ENCODE results near the gene DDX21. TPM values are rescaled to one million over a fixed set of nuclear protein-coding genes. Genes with fewer than 3 reads are reported as not detected.

The DDX21 gene
- total and polyA plus RNA-seq, 2 of the 13 experiments (the other 11 are each of a cell fraction or from before 2014, with no cell fraction given) = 52.5 to 147 TPM

- TF ChIP-seq DMAP1 (CRISPR knock-in tag; IDR thresholded peaks at IDR 0.05) (peak; percentile 95), ELF3 (CRISPR knock-in tag; IDR thresholded peaks at IDR 0.05) (peak; percentile 76), FOXC1 (CRISPR knock-in tag; IDR thresholded peaks at IDR 0.05; ENCODE audit: borderline replicate concordance) (peak; percentile 65; the same call in 1 of the 2 replicates), FOXM1 (CRISPR knock-in tag; IDR thresholded peaks at IDR 0.05) (no peak), KDM6A (CRISPR knock-in tag; IDR thresholded peaks at IDR 0.05; ENCODE audit: low read depth) (no peak), NFKB2 (CRISPR knock-in tag; IDR thresholded peaks at IDR 0.05; ENCODE audit: borderline replicate concordance) (peak; percentile 73; the same call in 1 of the 2 replicates), ZNF768 (CRISPR knock-in tag; IDR thresholded peaks at IDR 0.05) (peak; percentile 62; the same call in 1 of the 2 replicates), ETV5 (CRISPR knock-in tag; IDR thresholded peaks at IDR 0.05; ENCODE audit: borderline replicate concordance) (0 out of 2 replicates have a peak, but pooled peaks have one; percentile 36), POLR2G (IDR thresholded peaks at IDR 0.05; ENCODE audit: low read depth, low read length) (peak; percentile 94), FOSL2 (CRISPR knock-in tag; IDR thresholded peaks at IDR 0.05) (peak; percentile 19; the same call in 1 of the 2 replicates), ZNF598 (CRISPR knock-in tag; IDR thresholded peaks at IDR 0.05; ENCODE audit: borderline replicate concordance) (0 out of 2 replicates have a peak, but pooled peaks have one; percentile 53)
- TF ChIP-seq, protein P1, sequence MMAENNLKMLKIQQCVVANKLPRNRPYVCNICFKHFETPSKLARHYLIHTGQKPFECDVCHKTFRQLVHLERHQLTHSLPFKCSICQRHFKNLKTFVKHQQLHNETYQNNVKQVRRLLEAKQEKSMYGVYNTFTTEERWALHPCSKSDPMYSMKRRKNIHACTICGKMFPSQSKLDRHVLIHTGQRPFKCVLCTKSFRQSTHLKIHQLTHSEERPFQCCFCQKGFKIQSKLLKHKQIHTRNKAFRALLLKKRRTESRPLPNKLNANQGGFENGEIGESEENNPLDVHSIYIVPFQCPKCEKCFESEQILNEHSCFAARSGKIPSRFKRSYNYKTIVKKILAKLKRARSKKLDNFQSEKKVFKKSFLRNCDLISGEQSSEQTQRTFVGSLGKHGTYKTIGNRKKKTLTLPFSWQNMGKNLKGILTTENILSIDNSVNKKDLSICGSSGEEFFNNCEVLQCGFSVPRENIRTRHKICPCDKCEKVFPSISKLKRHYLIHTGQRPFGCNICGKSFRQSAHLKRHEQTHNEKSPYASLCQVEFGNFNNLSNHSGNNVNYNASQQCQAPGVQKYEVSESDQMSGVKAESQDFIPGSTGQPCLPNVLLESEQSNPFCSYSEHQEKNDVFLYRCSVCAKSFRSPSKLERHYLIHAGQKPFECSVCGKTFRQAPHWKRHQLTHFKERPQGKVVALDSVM (CRISPR knock-in tag; IDR thresholded peaks at IDR 0.05) = peak; percentile 92
- TF ChIP-seq, protein P2, sequence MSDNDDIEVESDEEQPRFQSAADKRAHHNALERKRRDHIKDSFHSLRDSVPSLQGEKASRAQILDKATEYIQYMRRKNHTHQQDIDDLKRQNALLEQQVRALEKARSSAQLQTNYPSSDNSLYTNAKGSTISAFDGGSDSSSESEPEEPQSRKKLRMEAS (IDR thresholded peaks at IDR 0.05) = peak; percentile 66; the same call in 1 of the 2 replicates
- TF ChIP-seq, protein P3, sequence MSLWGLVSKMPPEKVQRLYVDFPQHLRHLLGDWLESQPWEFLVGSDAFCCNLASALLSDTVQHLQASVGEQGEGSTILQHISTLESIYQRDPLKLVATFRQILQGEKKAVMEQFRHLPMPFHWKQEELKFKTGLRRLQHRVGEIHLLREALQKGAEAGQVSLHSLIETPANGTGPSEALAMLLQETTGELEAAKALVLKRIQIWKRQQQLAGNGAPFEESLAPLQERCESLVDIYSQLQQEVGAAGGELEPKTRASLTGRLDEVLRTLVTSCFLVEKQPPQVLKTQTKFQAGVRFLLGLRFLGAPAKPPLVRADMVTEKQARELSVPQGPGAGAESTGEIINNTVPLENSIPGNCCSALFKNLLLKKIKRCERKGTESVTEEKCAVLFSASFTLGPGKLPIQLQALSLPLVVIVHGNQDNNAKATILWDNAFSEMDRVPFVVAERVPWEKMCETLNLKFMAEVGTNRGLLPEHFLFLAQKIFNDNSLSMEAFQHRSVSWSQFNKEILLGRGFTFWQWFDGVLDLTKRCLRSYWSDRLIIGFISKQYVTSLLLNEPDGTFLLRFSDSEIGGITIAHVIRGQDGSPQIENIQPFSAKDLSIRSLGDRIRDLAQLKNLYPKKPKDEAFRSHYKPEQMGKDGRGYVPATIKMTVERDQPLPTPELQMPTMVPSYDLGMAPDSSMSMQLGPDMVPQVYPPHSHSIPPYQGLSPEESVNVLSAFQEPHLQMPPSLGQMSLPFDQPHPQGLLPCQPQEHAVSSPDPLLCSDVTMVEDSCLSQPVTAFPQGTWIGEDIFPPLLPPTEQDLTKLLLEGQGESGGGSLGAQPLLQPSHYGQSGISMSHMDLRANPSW (CRISPR knock-in tag; IDR thresholded peaks at IDR 0.05; ENCODE audit: borderline replicate concordance) = peak; percentile 75; the same call in 1 of the 2 replicates
- TF ChIP-seq, protein P4, sequence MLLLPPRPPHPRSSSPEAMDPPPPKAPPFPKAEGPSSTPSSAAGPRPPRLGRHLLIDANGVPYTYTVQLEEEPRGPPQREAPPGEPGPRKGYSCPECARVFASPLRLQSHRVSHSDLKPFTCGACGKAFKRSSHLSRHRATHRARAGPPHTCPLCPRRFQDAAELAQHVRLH (CRISPR knock-in tag; IDR thresholded peaks at IDR 0.05; ENCODE audit: borderline replicate concordance, low read depth) = peak; percentile 24; the same call in 1 of the 2 replicates
- TF ChIP-seq, protein P5, sequence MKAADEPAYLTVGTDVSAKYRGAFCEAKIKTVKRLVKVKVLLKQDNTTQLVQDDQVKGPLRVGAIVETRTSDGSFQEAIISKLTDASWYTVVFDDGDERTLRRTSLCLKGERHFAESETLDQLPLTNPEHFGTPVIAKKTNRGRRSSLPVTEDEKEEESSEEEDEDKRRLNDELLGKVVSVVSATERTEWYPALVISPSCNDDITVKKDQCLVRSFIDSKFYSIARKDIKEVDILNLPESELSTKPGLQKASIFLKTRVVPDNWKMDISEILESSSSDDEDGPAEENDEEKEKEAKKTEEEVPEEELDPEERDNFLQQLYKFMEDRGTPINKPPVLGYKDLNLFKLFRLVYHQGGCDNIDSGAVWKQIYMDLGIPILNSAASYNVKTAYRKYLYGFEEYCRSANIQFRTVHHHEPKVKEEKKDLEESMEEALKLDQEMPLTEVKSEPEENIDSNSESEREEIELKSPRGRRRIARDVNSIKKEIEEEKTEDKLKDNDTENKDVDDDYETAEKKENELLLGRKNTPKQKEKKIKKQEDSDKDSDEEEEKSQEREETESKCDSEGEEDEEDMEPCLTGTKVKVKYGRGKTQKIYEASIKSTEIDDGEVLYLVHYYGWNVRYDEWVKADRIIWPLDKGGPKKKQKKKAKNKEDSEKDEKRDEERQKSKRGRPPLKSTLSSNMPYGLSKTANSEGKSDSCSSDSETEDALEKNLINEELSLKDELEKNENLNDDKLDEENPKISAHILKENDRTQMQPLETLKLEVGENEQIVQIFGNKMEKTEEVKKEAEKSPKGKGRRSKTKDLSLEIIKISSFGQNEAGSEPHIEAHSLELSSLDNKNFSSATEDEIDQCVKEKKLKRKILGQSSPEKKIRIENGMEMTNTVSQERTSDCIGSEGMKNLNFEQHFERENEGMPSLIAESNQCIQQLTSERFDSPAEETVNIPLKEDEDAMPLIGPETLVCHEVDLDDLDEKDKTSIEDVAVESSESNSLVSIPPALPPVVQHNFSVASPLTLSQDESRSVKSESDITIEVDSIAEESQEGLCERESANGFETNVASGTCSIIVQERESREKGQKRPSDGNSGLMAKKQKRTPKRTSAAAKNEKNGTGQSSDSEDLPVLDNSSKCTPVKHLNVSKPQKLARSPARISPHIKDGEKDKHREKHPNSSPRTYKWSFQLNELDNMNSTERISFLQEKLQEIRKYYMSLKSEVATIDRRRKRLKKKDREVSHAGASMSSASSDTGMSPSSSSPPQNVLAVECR (CRISPR knock-in tag; IDR thresholded peaks at IDR 0.05; ENCODE audit: borderline replicate concordance) = peak; percentile 93
Measured at GRCh38 chr10:68988530-68989316, 32.8 kb downstream of the DDX21 start, which contains the start of gene KIFBP (continued).

All from HepG2 (cell line).